HCT116 (cell line): ENCODE data around the gene DOLPP1. TPM values are rescaled to one million over a fixed set of nuclear protein-coding genes. Genes with fewer than 3 reads are reported as not detected.

ENCODE experiments used
- ATAC-seq: fragments of 200-7000 bp; cut with Tn5 transposase; 2 replicates; pipeline ENCODE4 v1.9.1; 2020; ENCODE audit warnings: mild to moderate bottlenecking, moderate library complexity
- BruUV-seq: library from RNA; stranded (reverse); fragments of 400-500 nt; replicated peaks from 2 replicates; lab custom pipeline; 2021; lab: Mats Ljungman, UMichigan
- CTCF ChIA-PET: fragments of 300-600 bp; sonication (Branson Sonifier 250); formaldehyde crosslinking; loops from one replicate; lab custom pipeline; 2021; ENCODE audit warnings: antibody characterized with exemption; lab: Charles Lee
- POLR2A ChIA-PET: fragments of 300-600, 350-600 bp; sonication (Branson Sonifier 250); formaldehyde crosslinking; loops from one replicate; lab custom pipeline; 2021; ENCODE audit warnings: antibody characterized with exemption; lab: Charles Lee
- RAD21 ChIA-PET, 2 experiments: fragments of 300-600 bp; sonication (Branson Sonifier 250); formaldehyde crosslinking; loops; one replicate each; lab custom pipeline; 2023; ENCODE audit warnings: low total read pairs in 2 of 2; ENCODE audit not compliant: uncharacterized antibody in 2 of 2, unreplicated experiment in 2 of 2, low non-redundant PET in 1 of 2; lab: Charles Lee
- DNase-seq: peaks from one replicate; pipeline ENCODE4 v3.0.0-alpha.2; 2010; ENCODE audit warnings: low read depth, low spot score
- H2AFZ ChIP-seq: fragments of 200-600 bp; shearing (Covaris generic), sonication (generic); 2 replicates; pipeline ENCODE4 v1.6.1; 2017; ENCODE audit warnings: low read depth, mixed run types, mixed read lengths, antibody characterized with exemption, low read length; ENCODE audit not compliant: poor library complexity, severe bottlenecking
- H3K27ac ChIP-seq: 2 replicates; pipeline ENCODE4 v1.5.1; 2012; ENCODE audit warnings: low read depth, low read length
- H3K27me3 ChIP-seq: fragments of 200-600 bp; sonication (generic); 2 replicates; pipeline ENCODE4 v1.6.1; 2016; ENCODE audit warnings: mixed run types, low read length, mixed read lengths; ENCODE audit not compliant: insufficient read depth
- H3K36me3 ChIP-seq, 2 experiments: fragments of 200-500 bp in 1 of 2; fragments of 200-600 bp in 1 of 2; sonication (Bioruptor generic) in 1 of 2; sonication (generic) in 1 of 2; 2 replicates each; pipeline versions ENCODE4 v1.5.1 to v1.6.1; 2014 to 2016; ENCODE audit warnings: low read length in 2 of 2, inconsistent platforms in 1 of 2, mixed read lengths in 1 of 2, mixed run types in 1 of 2; ENCODE audit not compliant: insufficient read depth in 2 of 2, control insufficient read depth in 1 of 2
- H3K4me1 ChIP-seq, 2 experiments: fragments of 200-600 bp in 1 of 2; sonication (generic) in 1 of 2; 2 replicates each; pipeline versions ENCODE4 v1.5.1 to v1.6.1; 2012 to 2017; ENCODE audit warnings: low read length in 2 of 2, inconsistent platforms in 1 of 2, mild to moderate bottlenecking in 1 of 2, mixed read lengths in 1 of 2, mixed run types in 1 of 2, moderate library complexity in 1 of 2; ENCODE audit not compliant: insufficient read depth in 2 of 2, control insufficient read depth in 1 of 2
- H3K4me2 ChIP-seq: fragments of 200-600 bp; sonication (generic); 2 replicates; pipeline ENCODE4 v1.6.1; 2017; ENCODE audit warnings: mixed run types, low read length, mixed read lengths
- H3K4me3 ChIP-seq, 2 experiments: fragments of 200-600 bp in 1 of 2; sonication (generic) in 1 of 2; replicated peaks in 1 of 2; 2 replicates each; pipeline ENCODE4 v1.5.1; 2011 to 2016; ENCODE audit warnings: low read length in 2 of 2, control low read depth in 1 of 2, low read depth in 1 of 2, mild to moderate bottlenecking in 1 of 2, mixed read lengths in 1 of 2, mixed run types in 1 of 2
- H3K79me2 ChIP-seq: fragments of 200-600 bp; sonication (generic); 2 replicates; pipeline ENCODE4 v1.6.1; 2017; ENCODE audit warnings: mild to moderate bottlenecking, mixed run types, low read length, moderate library complexity, mixed read lengths; ENCODE audit not compliant: insufficient read depth
- H3K9ac ChIP-seq: fragments of 200-600 bp; sonication (generic); 2 replicates; pipeline ENCODE4 v1.6.1; 2016; ENCODE audit warnings: low read length, mixed read lengths
- H3K9me2 ChIP-seq: fragments of 200-600 bp; sonication (generic), shearing (Covaris generic); 2 replicates; pipeline ENCODE4 v1.6.1; 2017; ENCODE audit warnings: mixed run types, mild to moderate bottlenecking, moderate library complexity; ENCODE audit not compliant: insufficient read depth
- H3K9me3 ChIP-seq, 2 experiments: fragments of 200-500 bp in 1 of 2; fragments of 200-600 bp in 1 of 2; sonication (Bioruptor generic) in 1 of 2; sonication (generic) in 1 of 2; 2 replicates each; pipeline ENCODE4 v1.6.1; 2014 to 2017; ENCODE audit warnings: low read length in 2 of 2, mixed read lengths in 2 of 2, inconsistent platforms in 1 of 2, low read depth in 1 of 2, mild to moderate bottlenecking in 1 of 2, mixed run types in 1 of 2, moderate library complexity in 1 of 2; ENCODE audit not compliant: control insufficient read depth in 1 of 2, insufficient read depth in 1 of 2
- H4K20me1 ChIP-seq: fragments of 200-600 bp; sonication (generic), shearing (Covaris generic); 2 replicates; pipeline ENCODE4 v1.6.1; 2017; ENCODE audit warnings: mixed run types, mild to moderate bottlenecking, moderate library complexity; ENCODE audit not compliant: insufficient read depth
- CBX3 ChIP-seq: IDR thresholded peaks from 2 replicates; pipeline ENCODE4 v1.6.1; 2012; ENCODE audit warnings: low read depth
- CEBPB ChIP-seq: IDR thresholded peaks from 2 replicates; pipeline ENCODE4 v1.6.1; 2012; ENCODE audit warnings: low read depth
- ELF1 ChIP-seq: IDR thresholded peaks from 2 replicates; pipeline ENCODE4 v1.6.1; 2012; ENCODE audit warnings: low read depth, borderline replicate concordance
- FOSL1 ChIP-seq: IDR thresholded peaks from 2 replicates; pipeline ENCODE4 v1.6.1; 2012; ENCODE audit warnings: low read depth
- JUND ChIP-seq: IDR thresholded peaks from 2 replicates; pipeline ENCODE4 v1.6.1; 2012
- MAX ChIP-seq: IDR thresholded peaks from 2 replicates; pipeline ENCODE4 v1.6.1; 2012
- POLR2A ChIP-seq: IDR thresholded peaks from 2 replicates; pipeline ENCODE4 v1.7.0; 2011; ENCODE audit warnings: borderline replicate concordance; ENCODE audit not compliant: insufficient read depth, insufficient read length; ENCODE audit errors: extremely low read depth
- POLR2AphosphoS5 ChIP-seq: IDR thresholded peaks from 2 replicates; pipeline ENCODE4 v1.6.1; 2011; ENCODE audit warnings: mild to moderate bottlenecking, low read depth, low read length, moderate library complexity
- REST ChIP-seq: IDR thresholded peaks from 2 replicates; pipeline ENCODE4 v1.6.1; 2012; ENCODE audit warnings: low read depth
- SIN3A ChIP-seq: IDR thresholded peaks from 2 replicates; pipeline ENCODE4 v1.6.1; 2012; ENCODE audit warnings: low read depth
- SRF ChIP-seq: IDR thresholded peaks from 2 replicates; pipeline ENCODE4 v1.6.1; 2012; ENCODE audit warnings: low read depth
- TCF7L2 ChIP-seq: IDR thresholded peaks from 2 replicates; pipeline ENCODE4 v1.7.0; 2011; ENCODE audit warnings: borderline replicate concordance, inconsistent platforms; ENCODE audit not compliant: insufficient read depth, insufficient read length; ENCODE audit errors: extremely low read depth
- ZFX ChIP-seq: fragments of 450-650 bp; IDR thresholded peaks from 2 replicates; pipeline ENCODE4 v1.6.1; 2017
- ZNF274 ChIP-seq: fragments of 200-500 bp; sonication (Bioruptor generic); IDR thresholded peaks from 2 replicates; pipeline ENCODE4 v1.6.1; 2014; ENCODE audit warnings: mild to moderate bottlenecking, low read depth, low read length, inconsistent platforms
- intact Hi-C: fragments of 100-400 bp; cut with micrococcal nuclease; formaldehyde crosslinking; loops from 2 replicates; pipeline ENCODE4 v1.10.0; 2022
- total RNA-seq: library from RNA; stranded (reverse); gene quantifications from one replicate; pipeline ENCODE4 v1.2.1, GENCODE V29; 2021; ENCODE audit not compliant: unreplicated experiment

The DOLPP1 gene
- total RNA-seq, 1 experiment from 2014 or later: 17.4 TPM

GRCh38 chr9:129107651-129108050, 26.7 kb downstream of the DOLPP1 start (continued):
- TF ChIP-seq REST (no peak), TCF7L2 (no peak), POLR2AphosphoS5 (no peak), CEBPB (no peak), ZNF274 (no peak), ELF1 (no peak), ZFX (no peak)

- Histone ChIP-seq H3K4me2 (0 out of 2 replicates have a peak overlapping the region, but pooled peaks have one; percentile 89), H3K27ac (no peak overlapping the region), H3K9me3 (no peaks in the 10 kb centered on the region), H4K20me1 (no peaks in the 10 kb centered on the region), H3K4me1 (peaks cover 15 to 35% of the 10 kb centered on the region in 2 experiments), H3K9me2 (no peaks in the 10 kb centered on the region), H2AFZ (no peak overlapping the region), H3K9ac (no peak overlapping the region), H3K79me2 (peaks cover 18% of the 10 kb centered on the region), H3K4me3 (no peak overlapping the region), H3K27me3 (no peaks in the 10 kb centered on the region), H3K36me3 (no peaks in the 10 kb centered on the region)
- TF ChIP-seq REST: no peak
- no peak for TF ChIP-seq TCF7L2
- no peak for TF ChIP-seq CBX3
- TF ChIP-seq POLR2A: no peak
- TF ChIP-seq SIN3A: no peak
- TF ChIP-seq JUND: no peak
- TF ChIP-seq ZNF274: no peak
- no peak for TF ChIP-seq SRF
- no peak for TF ChIP-seq MAX
- TF ChIP-seq FOSL1: no peak
- ATAC-seq: no peak
- no peak for DNase-seq
- CTCF ChIA-PET: interaction anchor here (1.3 kb wide), 1 partner anchor 516 kb away, joined by 4 read pairs; no protein-coding TSS in a partner anchor
- intact Hi-C loops: no loop called here
- POLR2A ChIA-PET: interaction anchor here (0.6 kb wide), 1 partner anchor 227 kb away, joined by 3 read pairs; no protein-coding TSS in a partner anchor
- BruUV-seq: no TSS peak
- RAD21 ChIA-PET: no interaction called here
These were observed 27.3 kb downstream of the DOLPP1 start for GRCh38 chr9:129108083-129108804.
